PFSK-1 (cell line): Measurements from ENCODE around the gene LGALS8.

Experiments used
- FOXP2 ChIP-seq: optimal IDR thresholded peaks from 2 replicates; pipeline ENCODE3; 2011; ENCODE audit warnings: borderline replicate concordance, control low read depth, inconsistent platforms; ENCODE audit not compliant: insufficient read depth; ENCODE audit errors: extremely low read length, extremely low read depth
- POLR2AphosphoS5 ChIP-seq: IDR thresholded peaks from 2 replicates; pipeline ENCODE4 v1.6.1; 2012; ENCODE audit warnings: low read depth, mild to moderate bottlenecking, control low read depth, low read length, moderate library complexity
- SIN3A ChIP-seq: IDR thresholded peaks from 2 replicates; pipeline ENCODE4 v1.6.1; 2012; ENCODE audit warnings: mild to moderate bottlenecking, low read length, moderate library complexity, borderline replicate concordance; ENCODE audit not compliant: insufficient read depth
- TAF1 ChIP-seq: IDR thresholded peaks from 2 replicates; pipeline ENCODE4 v1.6.1; 2012; ENCODE audit warnings: low read length, control low read depth, borderline replicate concordance; ENCODE audit not compliant: insufficient read depth
- TF ChIP-seq, protein P1 (sequence below), 2 experiments: IDR thresholded peaks; 2 replicates each; pipeline versions ENCODE4 v1.6.1 to v1.8.0; 2011 to 2012; ENCODE audit warnings: low read depth in 2 of 2, low read length in 2 of 2, control low read depth in 1 of 2, inconsistent platforms in 1 of 2, mild to moderate bottlenecking in 1 of 2, moderate library complexity in 1 of 2; ENCODE audit not compliant: insufficient read depth in 1 of 2

The LGALS8 gene

DNA sequence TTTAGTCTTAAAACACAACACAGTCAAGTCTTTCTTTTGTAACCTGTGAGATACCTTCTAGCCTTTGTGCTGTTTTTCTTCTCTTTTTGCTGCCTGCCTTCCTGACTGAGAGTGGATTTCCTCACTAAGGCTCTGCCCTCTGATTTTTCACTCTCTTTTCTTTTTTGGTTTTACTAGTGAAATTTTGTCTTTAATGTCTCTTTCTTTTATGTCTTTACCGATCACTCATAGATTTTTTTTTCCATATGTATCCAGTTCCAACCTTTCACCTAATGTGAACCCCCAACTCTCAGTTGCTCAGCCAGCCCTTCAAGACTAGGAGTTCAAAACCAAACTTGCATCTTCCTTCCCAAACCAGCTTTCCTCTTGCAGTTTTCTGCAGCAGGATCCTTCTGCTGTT is 6.5 kb downstream of the LGALS8 start:
- TF ChIP-seq POLR2AphosphoS5 (no peak), TAF1 (no peak), FOXP2 (no peak), SIN3A (no peak)
- TF ChIP-seq, protein P1, sequence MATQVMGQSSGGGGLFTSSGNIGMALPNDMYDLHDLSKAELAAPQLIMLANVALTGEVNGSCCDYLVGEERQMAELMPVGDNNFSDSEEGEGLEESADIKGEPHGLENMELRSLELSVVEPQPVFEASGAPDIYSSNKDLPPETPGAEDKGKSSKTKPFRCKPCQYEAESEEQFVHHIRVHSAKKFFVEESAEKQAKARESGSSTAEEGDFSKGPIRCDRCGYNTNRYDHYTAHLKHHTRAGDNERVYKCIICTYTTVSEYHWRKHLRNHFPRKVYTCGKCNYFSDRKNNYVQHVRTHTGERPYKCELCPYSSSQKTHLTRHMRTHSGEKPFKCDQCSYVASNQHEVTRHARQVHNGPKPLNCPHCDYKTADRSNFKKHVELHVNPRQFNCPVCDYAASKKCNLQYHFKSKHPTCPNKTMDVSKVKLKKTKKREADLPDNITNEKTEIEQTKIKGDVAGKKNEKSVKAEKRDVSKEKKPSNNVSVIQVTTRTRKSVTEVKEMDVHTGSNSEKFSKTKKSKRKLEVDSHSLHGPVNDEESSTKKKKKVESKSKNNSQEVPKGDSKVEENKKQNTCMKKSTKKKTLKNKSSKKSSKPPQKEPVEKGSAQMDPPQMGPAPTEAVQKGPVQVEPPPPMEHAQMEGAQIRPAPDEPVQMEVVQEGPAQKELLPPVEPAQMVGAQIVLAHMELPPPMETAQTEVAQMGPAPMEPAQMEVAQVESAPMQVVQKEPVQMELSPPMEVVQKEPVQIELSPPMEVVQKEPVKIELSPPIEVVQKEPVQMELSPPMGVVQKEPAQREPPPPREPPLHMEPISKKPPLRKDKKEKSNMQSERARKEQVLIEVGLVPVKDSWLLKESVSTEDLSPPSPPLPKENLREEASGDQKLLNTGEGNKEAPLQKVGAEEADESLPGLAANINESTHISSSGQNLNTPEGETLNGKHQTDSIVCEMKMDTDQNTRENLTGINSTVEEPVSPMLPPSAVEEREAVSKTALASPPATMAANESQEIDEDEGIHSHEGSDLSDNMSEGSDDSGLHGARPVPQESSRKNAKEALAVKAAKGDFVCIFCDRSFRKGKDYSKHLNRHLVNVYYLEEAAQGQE (IDR thresholded peaks at IDR 0.05; ENCODE audit: insufficient read depth in 1 of 2, low read depth in 2 of 2, low read length in 2 of 2), result no peak

DNA sequence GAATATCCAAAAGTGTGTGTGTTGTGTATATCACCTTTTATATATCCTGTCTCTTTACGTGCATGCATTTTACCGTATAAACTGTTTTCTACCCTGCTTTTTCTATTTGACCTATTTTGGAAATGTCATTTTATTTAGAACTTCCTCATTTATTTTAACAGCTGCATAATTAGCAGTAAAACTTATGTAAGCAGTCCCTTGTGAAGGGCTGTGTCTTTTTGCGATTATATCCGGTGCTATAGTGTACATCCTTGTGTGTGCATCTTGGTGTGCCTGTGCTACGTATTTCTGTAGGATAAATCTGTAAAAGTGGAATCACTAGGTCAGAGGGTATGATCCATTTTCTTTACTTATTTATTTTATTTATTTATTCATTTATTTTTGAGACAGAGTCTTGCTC is 7.2 kb downstream of the LGALS8 start:
- TF ChIP-seq, protein P1 (IDR thresholded peaks at IDR 0.05; ENCODE audit: insufficient read depth in 1 of 2, low read depth in 2 of 2, low read length in 2 of 2), result no peak
- TF ChIP-seq POLR2AphosphoS5 (no peak), TAF1 (no peak), FOXP2 (no peak), SIN3A (no peak)

DNA sequence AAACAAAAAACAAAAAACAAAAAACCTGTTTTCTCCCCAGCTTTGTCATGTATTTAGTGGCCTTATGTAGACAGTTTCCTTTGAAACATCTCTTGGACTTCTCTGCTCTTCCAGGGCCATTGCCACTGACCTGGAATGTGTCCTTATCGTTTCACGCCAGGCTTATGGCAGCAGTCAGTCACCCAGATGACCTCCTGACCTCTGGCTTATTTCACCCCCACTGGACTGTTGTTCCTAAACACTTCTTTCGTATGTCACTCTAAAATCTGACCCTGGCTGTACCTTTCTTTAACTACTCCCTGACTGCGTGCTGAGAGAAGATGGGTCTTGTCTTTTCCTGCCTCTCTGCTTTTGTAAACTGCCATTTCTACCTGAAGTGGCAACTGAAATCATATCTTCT is 9.1 kb downstream of the LGALS8 start:
- TF ChIP-seq POLR2AphosphoS5 (no peak), TAF1 (no peak), FOXP2 (no peak), SIN3A (no peak)
- TF ChIP-seq, protein P1 (IDR thresholded peaks at IDR 0.05; ENCODE audit: insufficient read depth in 1 of 2, low read depth in 2 of 2, low read length in 2 of 2), result no peak

DNA sequence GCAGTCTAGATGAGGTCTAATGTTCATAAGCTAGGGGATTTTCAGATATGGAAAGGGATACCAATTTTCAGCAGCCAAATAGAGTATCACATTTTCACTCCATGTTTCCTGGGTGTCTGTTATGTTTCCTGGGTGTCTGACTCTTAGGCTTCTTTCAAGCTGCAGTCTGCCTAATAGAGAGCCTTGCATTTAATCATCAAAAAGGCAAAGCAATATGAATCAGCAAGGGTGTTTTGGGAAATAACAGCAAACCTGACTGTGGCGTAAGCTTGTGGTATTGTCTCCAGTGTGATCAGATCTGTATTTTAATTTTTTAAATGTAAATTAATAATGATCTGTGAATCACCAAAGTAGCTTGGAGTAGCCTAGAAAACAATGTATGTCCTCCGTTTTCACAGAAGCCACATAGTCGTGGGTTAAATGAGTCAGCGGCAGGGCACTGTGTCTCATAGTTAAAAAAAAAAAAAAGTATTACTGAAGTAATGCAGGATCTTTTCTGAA is 10.4 kb downstream of the LGALS8 start:
- TF ChIP-seq SIN3A (no peak), FOXP2 (no peak), POLR2AphosphoS5 (no peak), TAF1 (no peak)
- TF ChIP-seq, protein P1 (IDR thresholded peaks at IDR 0.05; ENCODE audit: insufficient read depth in 1 of 2, low read depth in 2 of 2, low read length in 2 of 2), result no peak

DNA sequence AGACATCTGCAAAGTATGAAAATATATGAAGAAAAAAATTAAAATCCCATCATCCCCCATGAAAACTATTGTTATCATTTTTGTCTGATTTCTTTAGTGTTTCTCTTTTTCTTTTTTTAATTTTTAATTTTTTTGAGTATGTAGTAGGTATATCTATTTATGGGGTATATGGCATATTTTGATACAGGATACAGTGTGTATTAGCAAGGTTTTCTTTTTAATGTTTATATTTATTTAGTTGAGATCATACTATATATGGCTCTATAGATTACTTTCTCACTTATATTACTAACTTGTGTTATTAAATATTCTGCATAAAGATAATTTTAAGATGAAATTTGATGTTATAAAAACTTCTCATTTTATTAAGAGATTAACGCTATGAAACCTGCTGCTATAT is 11.4 kb downstream of the LGALS8 start:
- no peak for TF ChIP-seq POLR2AphosphoS5
- no peak for TF ChIP-seq TAF1
- TF ChIP-seq, protein P1 (IDR thresholded peaks at IDR 0.05; ENCODE audit: insufficient read depth in 1 of 2, low read depth in 2 of 2, low read length in 2 of 2), result no peak
- TF ChIP-seq FOXP2, result no peak
- no peak for TF ChIP-seq SIN3A
